ENCODE results near the gene LRRC42.

LRRC42 gene

GRCh38 chr1:53946252-53947171 lies at the start of gene LRRC42:
TSS of gene LRRC42 (plus strand) at chr1:53946350. CDS start at chr1:53952000, 5,650 bp downstream.
- DNase-seq = peak in 2 of 42 donors; percentile 85 to 91
- intact Hi-C loops (cut with DNase I) = loop anchor here (5.0 to 10.0 kb wide), 3 partner anchors 54 to 109 kb away; partner anchors contain the start of genes DIO1, NDC1, TCEANC2 and TMEM59

DNA sequence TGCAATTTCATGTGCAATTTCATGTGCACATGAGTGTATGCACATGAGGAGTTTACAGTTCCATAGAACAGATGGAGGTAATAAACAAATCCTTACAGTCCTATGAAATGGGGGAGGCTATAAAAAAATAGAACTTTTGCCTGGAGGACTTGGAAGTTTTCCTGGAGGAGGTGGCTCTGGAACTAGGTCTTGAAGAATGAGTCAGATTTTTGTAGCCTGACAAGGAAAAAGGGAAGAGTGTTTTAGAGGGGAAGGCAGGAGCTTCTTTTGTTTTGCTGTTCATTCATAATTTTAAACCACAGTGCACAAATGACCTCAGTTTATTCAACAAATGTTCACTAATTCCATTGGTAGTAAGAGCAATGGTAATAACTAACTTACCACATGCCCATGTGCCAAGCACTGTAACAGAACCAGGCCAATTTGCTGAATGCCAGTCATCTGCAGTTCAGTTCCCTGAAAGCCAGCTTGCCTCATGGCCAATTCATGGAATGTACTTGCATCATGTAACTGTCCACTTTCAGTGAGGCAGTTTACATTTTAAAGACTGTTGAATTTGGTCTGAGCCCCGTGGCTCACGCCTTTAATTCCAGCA lies 49.4 kb upstream of the LRRC42 start:
- intact Hi-C loops (cut with DNase I) = no loop called here
- peak in 4 of 42 donors; percentile 11 to 40 (median 23) for DNase-seq

- intact Hi-C loops (cut with DNase I) = no loop called here
- DNase-seq = peak in 4 of 42 donors; percentile 18 to 47 (median 24)
Observed at GRCh38 chr1:53899206-53899628, 46.9 kb upstream of the LRRC42 start.

DNA sequence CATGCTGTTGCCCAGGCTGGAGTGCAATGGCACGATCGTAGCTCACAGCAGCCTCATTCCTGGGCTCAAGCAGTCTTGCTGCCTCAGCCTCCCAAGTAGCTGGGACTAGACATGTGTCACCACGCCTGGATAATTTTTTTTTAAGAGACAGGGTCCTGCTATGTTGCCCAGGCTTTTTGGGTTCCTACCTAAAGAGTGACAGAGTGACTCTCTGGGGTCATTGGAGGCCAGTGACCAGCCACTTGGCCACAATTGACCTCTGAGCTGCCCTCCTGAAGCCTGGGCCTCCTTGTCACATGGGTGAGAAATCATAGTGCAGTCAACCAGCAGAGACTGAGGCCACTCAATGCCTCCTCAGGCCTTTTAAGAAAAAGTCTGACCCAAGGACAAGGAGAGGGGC lies 46.4 kb upstream of the LRRC42 start:
- DNase-seq = no peak
- intact Hi-C loops (cut with DNase I) = no loop called here

DNA sequence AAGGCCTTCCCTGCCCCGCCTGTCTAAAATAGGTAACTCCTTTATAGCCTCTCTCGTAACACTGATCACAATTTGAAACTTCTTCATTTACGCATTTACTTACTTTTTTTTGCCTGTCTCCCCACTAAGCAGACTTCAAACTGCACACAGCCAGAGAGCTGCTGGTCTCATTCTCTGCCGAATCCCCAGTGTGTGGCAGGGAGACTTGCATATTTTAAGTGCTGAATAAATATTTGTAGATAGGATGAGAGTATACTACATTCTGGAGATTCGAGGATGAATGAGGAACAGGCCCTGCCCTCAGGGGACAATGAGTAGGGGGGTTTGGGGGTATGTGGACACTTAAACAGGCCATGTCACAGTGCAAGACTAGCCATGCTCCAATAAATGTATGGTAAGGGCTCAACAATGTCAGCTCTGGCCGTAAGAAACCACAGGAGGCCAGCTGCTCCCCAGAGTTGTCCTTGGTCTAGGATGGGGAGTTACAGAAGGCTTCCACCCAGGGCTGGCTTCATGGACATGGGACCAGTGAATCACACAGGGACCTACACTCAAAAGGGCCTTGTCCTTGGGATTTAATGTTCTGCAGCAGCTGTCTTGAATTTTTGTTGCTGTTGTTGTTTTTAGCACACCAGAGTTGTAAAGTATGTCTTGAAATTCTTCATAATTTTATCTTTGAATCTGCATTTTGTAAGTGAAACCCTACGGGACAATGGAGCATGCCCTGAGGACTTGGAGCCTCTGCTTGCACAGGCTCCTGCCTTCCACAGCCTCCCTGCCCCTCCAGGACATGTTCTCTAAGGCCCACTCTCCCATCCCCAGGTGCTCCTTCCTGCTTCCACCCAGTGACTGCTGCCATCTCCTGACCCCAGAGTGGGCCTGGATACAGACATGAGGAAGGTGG lies 43.7 kb upstream of the LRRC42 start:
- peak in 1 of 42 donors; percentile 2 for DNase-seq
- intact Hi-C loops (cut with DNase I) = no loop called here

GRCh38 chr1:53905509-53905908 lies 40.6 kb upstream of the LRRC42 start:
- intact Hi-C loops (cut with DNase I) = no loop called here
- DNase-seq = peak in 1 of 42 donors; percentile 4

DNA sequence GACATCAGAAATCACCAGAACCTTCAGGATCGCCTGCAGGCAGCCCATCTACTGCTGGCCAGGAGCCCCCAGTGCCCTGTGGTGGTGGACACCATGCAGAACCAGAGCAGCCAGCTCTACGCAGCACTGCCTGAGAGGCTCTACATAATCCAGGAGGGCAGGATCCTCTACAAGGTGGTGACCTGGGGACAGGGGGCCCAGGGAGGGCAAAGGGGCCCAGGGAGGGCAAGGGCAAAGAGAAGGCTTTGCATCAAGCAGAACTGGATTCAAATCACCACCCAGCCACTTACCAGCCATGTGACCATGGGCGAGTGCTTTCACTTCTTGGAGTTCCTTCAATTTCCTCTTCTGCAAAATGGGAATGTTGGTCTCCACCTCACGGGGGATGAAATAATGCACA lies 40.0 kb upstream of the LRRC42 start:
- DNase-seq = peak in 1 of 42 donors; percentile 8
- intact Hi-C loops (cut with DNase I) = no loop called here

GRCh38 chr1:53909946-53910345 lies 36.2 kb upstream of the LRRC42 start:
- intact Hi-C loops (cut with DNase I) = no loop called here
- peak in 1 of 42 donors; percentile 7 for DNase-seq

DNA sequence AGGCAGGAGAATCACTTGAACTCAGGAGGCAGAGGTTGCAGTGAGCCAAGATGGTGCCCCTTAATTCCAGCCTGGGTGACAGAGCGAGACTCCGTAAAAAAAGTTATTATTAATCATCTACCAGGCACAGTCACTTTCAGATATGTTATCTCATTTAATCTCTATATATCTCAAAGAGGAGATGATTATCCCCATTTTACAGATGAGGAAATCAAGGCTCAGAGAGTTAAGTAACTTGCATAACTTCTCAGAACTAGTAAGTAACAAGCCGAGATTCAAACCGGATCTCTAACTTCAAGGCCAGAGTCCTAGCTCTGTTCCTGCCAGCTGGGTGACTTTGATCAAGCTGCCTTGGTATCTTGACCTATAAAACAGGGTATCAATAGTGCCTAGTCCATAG lies 34.7 kb upstream of the LRRC42 start:
- DNase-seq = peak in 1 of 42 donors; percentile 16
- intact Hi-C loops (cut with DNase I) = no loop called here

- DNase-seq = peak in 22 of 42 donors; percentile 10 to 69 (median 28)
- intact Hi-C loops (cut with DNase I) = no loop called here
Observed at GRCh38 chr1:53913352-53914033, 32.7 kb upstream of the LRRC42 start.

DNA sequence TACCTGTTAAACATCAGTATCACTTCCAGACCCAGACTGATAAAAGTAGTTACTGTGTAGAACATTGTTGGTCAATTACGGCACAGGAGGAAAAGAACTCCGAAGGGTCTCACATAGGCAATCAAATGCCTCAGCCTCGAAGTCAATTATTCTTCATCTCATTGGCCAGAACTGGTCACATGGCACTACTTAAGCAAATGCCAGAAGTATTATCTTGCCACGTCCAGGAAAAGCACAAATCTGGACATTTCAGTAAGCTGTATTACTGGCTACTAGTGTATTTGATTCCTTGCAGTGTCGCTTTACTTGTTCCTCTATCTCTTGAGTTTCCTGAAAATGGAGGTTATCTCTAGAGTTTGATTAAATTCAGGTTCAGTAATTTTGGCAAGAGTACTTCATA lies 27.8 kb upstream of the LRRC42 start:
- DNase-seq = no peak
- intact Hi-C loops (cut with DNase I) = no loop called here

DNA sequence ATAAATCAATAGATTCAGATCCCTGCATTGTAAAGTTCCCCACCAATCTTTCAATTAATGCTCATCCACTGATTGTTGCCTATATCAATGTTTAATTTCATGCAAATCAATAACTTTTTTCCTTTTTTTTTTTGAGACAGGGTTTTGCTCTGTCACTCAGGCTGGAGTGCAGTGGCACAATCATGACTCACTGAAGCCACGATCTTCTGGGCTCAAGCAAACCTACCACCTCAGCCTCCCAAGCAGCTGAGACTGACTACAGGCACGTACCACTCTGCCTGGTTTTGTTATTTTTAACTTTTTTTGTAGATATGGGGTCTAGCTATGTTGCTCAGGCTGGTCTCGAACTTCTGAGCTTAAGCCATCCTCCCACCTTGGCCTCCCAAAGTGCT lies 26.5 kb upstream of the LRRC42 start:
- no peak for DNase-seq
- intact Hi-C loops (cut with DNase I) = no loop called here

DNA sequence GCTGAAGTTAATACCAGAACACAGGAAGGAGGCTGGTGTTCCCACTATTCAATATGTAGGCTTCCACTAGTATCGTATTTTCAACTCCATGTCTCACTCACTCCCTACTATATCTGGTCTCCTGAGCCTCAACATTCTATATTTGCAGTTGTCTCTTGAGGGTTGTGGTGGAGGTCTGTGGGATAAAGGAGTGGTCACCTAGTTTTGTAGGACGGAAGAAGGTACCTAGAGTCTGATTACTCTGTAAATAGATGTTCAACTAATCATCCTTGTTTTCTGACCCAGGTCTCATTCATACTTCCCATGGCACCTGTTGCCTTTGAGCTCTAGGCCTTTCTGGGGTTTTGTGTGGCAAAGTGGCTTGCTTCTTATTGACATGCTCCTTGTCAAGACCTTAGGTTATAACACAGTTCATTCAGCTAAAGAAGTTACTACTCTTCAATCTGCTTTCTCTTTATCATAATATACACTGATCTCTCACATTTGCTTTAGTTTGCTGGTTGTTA lies 18.7 kb upstream of the LRRC42 start:
- no peak for DNase-seq
- intact Hi-C loops (cut with DNase I) = no loop called here

- no peak for DNase-seq
- intact Hi-C loops (cut with DNase I) = no loop called here
Observed at GRCh38 chr1:53929246-53929960, 16.7 kb upstream of the LRRC42 start.

- intact Hi-C loops (cut with DNase I) = no loop called here
- no peak for DNase-seq
Observed at GRCh38 chr1:53930932-53931331, 15.2 kb upstream of the LRRC42 start.

DNA sequence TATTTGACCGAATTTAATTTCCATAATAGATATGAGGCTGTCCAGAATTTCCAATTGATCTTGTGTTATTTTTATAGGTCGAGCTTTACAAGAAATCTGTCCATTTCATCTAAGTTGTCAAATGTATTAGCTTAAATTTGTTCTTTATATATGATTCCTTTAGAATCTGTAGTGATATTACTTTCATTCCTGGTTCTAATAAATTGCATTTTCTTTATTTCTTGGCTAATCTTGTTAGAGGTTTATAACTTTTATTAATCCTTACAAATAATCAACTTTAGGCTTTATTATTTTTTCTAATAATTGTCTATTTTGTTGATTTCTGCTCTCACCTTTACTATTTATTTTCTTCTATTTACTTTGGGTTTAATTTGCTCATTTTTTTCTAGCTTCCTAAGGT lies 14.6 kb upstream of the LRRC42 start:
- DNase-seq = no peak
- intact Hi-C loops (cut with DNase I) = no loop called here

DNA sequence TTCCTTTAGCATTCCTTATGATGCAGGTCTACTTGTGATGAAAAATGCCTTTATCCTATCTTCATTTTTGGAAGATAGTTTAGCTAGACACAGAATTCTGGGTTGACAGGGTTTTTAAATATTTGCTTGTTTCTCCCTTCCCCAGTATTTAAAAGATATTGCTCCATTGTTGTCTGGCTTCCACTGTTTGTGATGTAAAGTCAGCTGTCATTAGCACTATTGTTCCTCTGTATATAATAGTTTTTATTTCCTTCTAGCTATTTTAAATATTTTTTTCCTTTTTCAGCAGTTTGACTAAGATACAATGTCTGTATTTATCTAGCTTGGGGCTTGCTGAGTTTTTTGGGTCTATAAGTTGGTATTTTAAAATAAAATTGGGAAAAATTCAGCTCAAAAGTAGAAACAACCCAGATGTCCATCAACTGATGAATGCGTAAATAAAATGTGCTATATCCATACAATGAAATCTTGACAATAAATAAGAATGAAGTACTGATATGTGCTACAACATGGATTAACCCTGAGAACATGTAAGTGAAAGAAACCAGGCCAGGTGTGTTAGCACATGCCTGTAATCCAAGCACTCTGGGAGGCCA lies 11.9 kb upstream of the LRRC42 start:
- intact Hi-C loops (cut with DNase I) = no loop called here
- DNase-seq = no peak

DNA sequence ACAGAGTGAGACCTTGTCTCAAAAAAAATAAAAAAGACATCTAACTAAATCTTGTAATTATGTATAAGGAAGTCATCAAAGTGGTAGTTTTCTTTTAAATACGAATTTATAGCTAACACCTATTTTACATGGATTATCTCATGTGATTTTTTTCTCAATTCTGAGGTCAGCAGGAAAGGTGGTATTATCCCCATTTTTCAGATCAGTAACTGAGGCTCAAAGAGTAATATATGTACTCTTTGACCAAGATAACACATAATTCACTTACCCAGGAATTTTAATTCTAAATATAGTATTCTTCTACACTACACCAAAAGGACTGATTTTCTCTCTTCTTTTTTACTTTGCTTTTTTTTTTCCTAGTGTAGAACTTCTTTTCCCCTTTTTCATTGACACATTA lies 9.7 kb upstream of the LRRC42 start:
- intact Hi-C loops (cut with DNase I) = no loop called here
- DNase-seq = no peak
